HepG2 (cell line): ENCODE data around the gene ZNF184. TPM values are rescaled to one million over a fixed set of nuclear protein-coding genes. Genes with fewer than 3 reads are reported as not detected.
A peak's percentile ranks its signal among the peaks of the same experiment; 100 is the strongest.

Experiments used
- ARHGAP35 ChIP-seq: sonication (generic); formaldehyde crosslinking; IDR thresholded peaks from 2 replicates; pipeline ENCODE4 v1.9.0; 2022; ENCODE audit warnings: mild to moderate bottlenecking, inconsistent platforms, moderate library complexity, missing genetic modification reagents, borderline replicate concordance
- BRCA1 ChIP-seq: sonication (generic); formaldehyde crosslinking; IDR thresholded peaks from 2 replicates; pipeline ENCODE4 v1.4.0; 2020; ENCODE audit warnings: missing genetic modification reagents
- DR1 ChIP-seq: sonication (generic); formaldehyde crosslinking; IDR thresholded peaks from 2 replicates; pipeline ENCODE4 v1.8.0; 2021; ENCODE audit warnings: mild to moderate bottlenecking, missing genetic modification reagents, inconsistent platforms
- DRAP1 ChIP-seq: IDR thresholded peaks from 2 replicates; pipeline ENCODE4 v1.6.1; 2016; ENCODE audit warnings: missing genetic modification reagents, missing compliant biosample characterization
- ELF4 ChIP-seq: sonication (generic); formaldehyde crosslinking; IDR thresholded peaks from 2 replicates; pipeline ENCODE4 v1.5.0; 2020; ENCODE audit warnings: missing genetic modification reagents, mild to moderate bottlenecking, moderate library complexity, borderline replicate concordance
- GMEB2 ChIP-seq: IDR thresholded peaks from 2 replicates; pipeline ENCODE4 v1.6.1; 2016; ENCODE audit warnings: missing biosample characterization, missing genetic modification reagents, low read depth
- HOXD1 ChIP-seq: sonication (generic); formaldehyde crosslinking; IDR thresholded peaks from 2 replicates; pipeline ENCODE4 v1.5.0; 2020; ENCODE audit warnings: missing genetic modification reagents
- KDM5B ChIP-seq: sonication (generic); formaldehyde crosslinking; IDR thresholded peaks from 2 replicates; pipeline ENCODE4 v1.4.0; 2020; ENCODE audit warnings: missing genetic modification reagents, mild to moderate bottlenecking, borderline replicate concordance
- LCORL ChIP-seq, 2 experiments: fragments of 450-650 bp in 1 of 2; sonication (generic) in 1 of 2; formaldehyde crosslinking in 1 of 2; IDR thresholded peaks; 2 replicates each; pipeline versions ENCODE4 v1.5.0 to v1.6.1; 2017 to 2020; ENCODE audit warnings: antibody characterized with exemption in 1 of 2, missing genetic modification reagents in 1 of 2
- NBN ChIP-seq: fragments of 450-650 bp; conservative IDR thresholded peaks from 2 replicates; pipeline ENCODE4 v1.6.1; 2017
- NFKB2 ChIP-seq: sonication (generic); formaldehyde crosslinking; IDR thresholded peaks from 2 replicates; pipeline ENCODE4 v1.4.0; 2020; ENCODE audit warnings: missing genetic modification reagents, borderline replicate concordance
- POGZ ChIP-seq: sonication (generic); formaldehyde crosslinking; IDR thresholded peaks from 2 replicates; pipeline ENCODE4 v1.4.0; 2020; ENCODE audit warnings: mild to moderate bottlenecking, missing genetic modification reagents
- SNAI1 ChIP-seq: sonication (generic); formaldehyde crosslinking; IDR thresholded peaks from 2 replicates; pipeline ENCODE4 v1.5.0; 2020; ENCODE audit warnings: mild to moderate bottlenecking, missing genetic modification reagents, borderline replicate concordance
- SRY ChIP-seq: sonication (generic); formaldehyde crosslinking; IDR thresholded peaks from 2 replicates; pipeline ENCODE4 v1.8.0; 2022; ENCODE audit warnings: mild to moderate bottlenecking, missing genetic modification reagents
- STAT5B ChIP-seq: sonication (generic); formaldehyde crosslinking; IDR thresholded peaks from 2 replicates; pipeline ENCODE4 v1.4.0; 2020; ENCODE audit warnings: missing genetic modification reagents
- THAP11 ChIP-seq: IDR thresholded peaks from 2 replicates; pipeline ENCODE4 v1.6.1; 2016; ENCODE audit warnings: missing biosample characterization, missing genetic modification reagents
- WIZ ChIP-seq: sonication (generic); formaldehyde crosslinking; IDR thresholded peaks from 2 replicates; pipeline ENCODE4 v1.5.1; 2020; ENCODE audit warnings: mild to moderate bottlenecking, missing genetic modification reagents
- ZBTB21 ChIP-seq: sonication (generic); formaldehyde crosslinking; IDR thresholded peaks from 2 replicates; pipeline ENCODE4 v1.4.0; 2020; ENCODE audit warnings: missing genetic modification reagents
- ZC3H4 ChIP-seq: sonication (generic); formaldehyde crosslinking; IDR thresholded peaks from 2 replicates; pipeline ENCODE4 v1.4.0; 2020; ENCODE audit warnings: missing genetic modification reagents, borderline replicate concordance
- ZNF326 ChIP-seq: sonication (generic); formaldehyde crosslinking; IDR thresholded peaks from 2 replicates; pipeline ENCODE4 v1.4.0; 2020; ENCODE audit warnings: missing genetic modification reagents, borderline replicate concordance
- ZNF329 ChIP-seq: sonication (generic); formaldehyde crosslinking; IDR thresholded peaks from 2 replicates; pipeline ENCODE4 v1.9.0; 2021; ENCODE audit warnings: low read depth, mild to moderate bottlenecking, missing genetic modification reagents
- ZNF33B ChIP-seq: sonication (generic); formaldehyde crosslinking; IDR thresholded peaks from 2 replicates; pipeline ENCODE4 v1.5.1; 2020; ENCODE audit warnings: mild to moderate bottlenecking, missing genetic modification reagents
- ZNF512B ChIP-seq: sonication (generic); formaldehyde crosslinking; IDR thresholded peaks from 2 replicates; pipeline ENCODE4 v1.5.1; 2020; ENCODE audit warnings: missing genetic modification reagents, mild to moderate bottlenecking, borderline replicate concordance
- ZNF557 ChIP-seq: sonication (generic); formaldehyde crosslinking; IDR thresholded peaks from 2 replicates; pipeline ENCODE4 v1.4.0; 2020; ENCODE audit warnings: missing genetic modification reagents
- ZNF564 ChIP-seq: sonication (generic); formaldehyde crosslinking; IDR thresholded peaks from 2 replicates; pipeline ENCODE4 v1.8.1; 2023; ENCODE audit warnings: mild to moderate bottlenecking, missing genetic modification reagents
- polyA plus RNA-seq, 8 experiments: library from polyadenylated mRNA; depleted of rRNA in 3 of 8; stranded (reverse) in 7 of 8; unstranded in 1 of 8; fragments of >200 nt; fragmentation: Illumina TruSeq in 4 of 8; extraction: Trizol in 4 of 8; gene quantifications; 2 replicates each; pipeline versions ENCODE4 v1.2.1 to v1.2.3, GENCODE V29; 2011 to 2016; ENCODE audit warnings: low read depth in 4 of 8, missing spikeins in 1 of 8, mixed read lengths in 1 of 8; ENCODE audit not compliant: insufficient read depth in 1 of 8
- total RNA-seq, 5 experiments: library from RNA; depleted of rRNA; stranded (reverse); fragments of >200 nt; fragmentation: Illumina TruSeq; extraction: Trizol; gene quantifications; 2 replicates each; pipeline ENCODE4 v1.2.3, GENCODE V29; 2016; ENCODE audit warnings: low read depth in 1 of 5

ZNF184 gene
- total and polyA plus RNA-seq, 2 of the 13 experiments (the other 11 are each of a cell fraction or from before 2014, with no cell fraction given), result 2.1 to 10.1 TPM

- peak; percentile 95 for TF ChIP-seq ELF4
- peak; percentile 96 for TF ChIP-seq POGZ (CRISPR knock-in tag)
- peak; percentile 47; the same call in 1 of the 2 replicates for TF ChIP-seq BRCA1 (CRISPR knock-in tag)
- TF ChIP-seq DR1 (CRISPR knock-in tag), result peak; percentile 85
- TF ChIP-seq NBN, result no peak
- TF ChIP-seq ARHGAP35, result peak; percentile 28; the same call in 1 of the 2 replicates
- TF ChIP-seq WIZ (CRISPR knock-in tag), result peak; percentile 95; the same call in 1 of the 2 replicates
- no peak for TF ChIP-seq ZNF326 (CRISPR knock-in tag)
- no peak for TF ChIP-seq LCORL (IDR thresholded peaks at IDR 0.05)
- TF ChIP-seq LCORL (CRISPR knock-in tag; IDR thresholded peaks at IDR 0.05), result no peak
- peak; percentile 82; the same call in 1 of the 2 replicates for TF ChIP-seq NFKB2 (CRISPR knock-in tag)
- 0 out of 2 replicates have a peak, but pooled peaks have one; percentile 29 for TF ChIP-seq ZNF512B (CRISPR knock-in tag)
- peak; percentile 96 for TF ChIP-seq GMEB2 (CRISPR knock-in tag)
- TF ChIP-seq SNAI1, result peak; percentile 76; the same call in 1 of the 2 replicates
- peak; percentile 40; the same call in 1 of the 2 replicates for TF ChIP-seq ZNF557
- TF ChIP-seq DRAP1 (CRISPR knock-in tag), result peak; percentile 76
- peak; percentile 85; the same call in 1 of the 2 replicates for TF ChIP-seq KDM5B (CRISPR knock-in tag)
- TF ChIP-seq ZNF329 (CRISPR knock-in tag), result peak; percentile 74
- TF ChIP-seq ZBTB21 (CRISPR knock-in tag), result peak; percentile 87
- TF ChIP-seq HOXD1 (CRISPR knock-in tag), result 0 out of 2 replicates have a peak, but pooled peaks have one; percentile 2
- TF ChIP-seq ZNF33B (CRISPR knock-in tag), result peak; percentile 35; the same call in 1 of the 2 replicates
- peak; percentile 98 for TF ChIP-seq THAP11 (CRISPR knock-in tag)
- TF ChIP-seq STAT5B, result peak; percentile 7; the same call in 1 of the 2 replicates
- TF ChIP-seq SRY (CRISPR knock-in tag), result 0 out of 2 replicates have a peak, but pooled peaks have one; percentile 44
- TF ChIP-seq ZC3H4, result no peak; the same call in 1 of the 2 replicates
- peak; percentile 70; the same call in 1 of the 2 replicates for TF ChIP-seq ZNF564
These were observed at the start of gene ZNF184 (continued) for GRCh38 chr6:27472617-27473400.
